Mesothelial cell of epicardium (in vitro differentiated cells): ENCODE measurements around the gene CTSW. TPM values are rescaled to one million over a fixed set of nuclear protein-coding genes. Genes with fewer than 3 reads are reported as not detected.

ENCODE experiments used
- DNase-seq, 2 experiments: peaks; one replicate each; pipeline ENCODE4 v3.0.0; 2021; ENCODE audit warnings: low spot score in 2 of 2; ENCODE audit not compliant: unreplicated experiment in 2 of 2
- H3K27ac Mint-ChIP-seq: 2 replicates; pipeline ENCODE4 v1.8.0; 2021; ENCODE audit warnings: mixed read lengths
- H3K27me3 Mint-ChIP-seq: 2 replicates; pipeline ENCODE4 v1.8.0; 2021; ENCODE audit warnings: low read depth, mixed read lengths
- H3K36me3 Mint-ChIP-seq: 2 replicates; pipeline ENCODE4 v1.8.0; 2021; ENCODE audit warnings: mixed read lengths
- H3K4me1 Mint-ChIP-seq: 2 replicates; pipeline ENCODE4 v1.8.0; 2021; ENCODE audit warnings: mixed read lengths
- H3K4me3 Mint-ChIP-seq: 2 replicates; pipeline ENCODE4 v1.8.0; 2021; ENCODE audit warnings: mild to moderate bottlenecking, moderate library complexity, mixed read lengths
- H3K9me3 Mint-ChIP-seq: 2 replicates; pipeline ENCODE4 v1.8.0; 2021; ENCODE audit warnings: mixed read lengths
- CTCF ChIP-seq: fragments of 200-600 bp; sonication (generic); IDR thresholded peaks from one replicate; pipeline ENCODE4 v1.5.0; 2021; ENCODE audit warnings: antibody characterized with exemption; ENCODE audit not compliant: unreplicated experiment
- total RNA-seq: library from RNA; stranded (reverse); gene quantifications from 3 replicates; pipeline ENCODE4 v1.2.1, GENCODE V29; 2021

CTSW gene
- total RNA-seq, 1 donor from 2014 or later, result not detected

GRCh38 chr11:65868907-65869306 lies 10.7 kb upstream of the CTSW start:
- TF ChIP-seq CTCF, result no peak
- no peaks in the 10 kb centered on the region for H3K27me3 Mint-ChIP-seq
- no peaks in the 10 kb centered on the region for H3K9me3 Mint-ChIP-seq
- peaks cover 20% of the 10 kb centered on the region for H3K4me1 Mint-ChIP-seq
- DNase-seq, result no peak
- H3K27ac Mint-ChIP-seq, result no peak overlapping the region
- no peak overlapping the region for H3K4me3 Mint-ChIP-seq
- peaks cover 16% of the 10 kb centered on the region for H3K36me3 Mint-ChIP-seq

- H3K4me1 Mint-ChIP-seq, result peaks cover 20% of the 10 kb centered on the region
- no peak for TF ChIP-seq CTCF
- H3K9me3 Mint-ChIP-seq, result no peaks in the 10 kb centered on the region
- H3K4me3 Mint-ChIP-seq, result no peak overlapping the region
- no peaks in the 10 kb centered on the region for H3K27me3 Mint-ChIP-seq
- H3K27ac Mint-ChIP-seq, result peak overlapping the region; percentile 72
- DNase-seq, result no peak
- peaks cover 16% of the 10 kb centered on the region for H3K36me3 Mint-ChIP-seq
Observed at GRCh38 chr11:65869643-65870306, 9.9 kb upstream of the CTSW start.

GRCh38 chr11:65870307-65870658 lies 9.4 kb upstream of the CTSW start:
- Mint-ChIP-seq H3K4me3 (peak overlapping the region; percentile 84), H3K36me3 (peaks cover 13% of the 10 kb centered on the region), H3K27ac (no peak overlapping the region), H3K4me1 (peaks cover 20% of the 10 kb centered on the region), H3K27me3 (no peaks in the 10 kb centered on the region), H3K9me3 (no peaks in the 10 kb centered on the region)
- DNase-seq, result no peak
- no peak for TF ChIP-seq CTCF

- Mint-ChIP-seq H3K36me3 (peaks cover 13% of the 10 kb centered on the region), H3K9me3 (no peaks in the 10 kb centered on the region), H3K4me1 (peaks cover 20% of the 10 kb centered on the region), H3K27me3 (no peaks in the 10 kb centered on the region), H3K4me3 (peak overlapping the region; percentile 84), H3K27ac (peak overlapping the region; percentile 92)
- no peak for DNase-seq
- no peak for TF ChIP-seq CTCF
Observed at GRCh38 chr11:65870706-65871681, 8.6 kb upstream of the CTSW start.

GRCh38 chr11:65871811-65872548 lies 7.7 kb upstream of the CTSW start:
- peak overlapping the region; percentile 84 for H3K4me3 Mint-ChIP-seq
- H3K9me3 Mint-ChIP-seq, result no peaks in the 10 kb centered on the region
- peaks cover 13% of the 10 kb centered on the region for H3K36me3 Mint-ChIP-seq
- TF ChIP-seq CTCF, result no peak
- H3K27me3 Mint-ChIP-seq, result no peaks in the 10 kb centered on the region
- H3K4me1 Mint-ChIP-seq, result peaks cover 20% of the 10 kb centered on the region
- no peak for DNase-seq
- H3K27ac Mint-ChIP-seq, result peak overlapping the region; percentile 92
